HCT116 (cell line): ENCODE data around the gene TMEFF2. TPM values are rescaled to one million over a fixed set of nuclear protein-coding genes. Genes with fewer than 3 reads are reported as not detected.

Experiments
- ATAC-seq: fragments of 200-7000 bp; cut with Tn5 transposase; 2 replicates; pipeline ENCODE4 v1.9.1; 2020; ENCODE audit warnings: mild to moderate bottlenecking, moderate library complexity
- BruUV-seq: library from RNA; stranded (reverse); fragments of 400-500 nt; replicated peaks from 2 replicates; lab custom pipeline; 2021; lab: Mats Ljungman, UMichigan
- CTCF ChIA-PET: fragments of 300-600 bp; sonication (Branson Sonifier 250); formaldehyde crosslinking; loops from one replicate; lab custom pipeline; 2021; ENCODE audit warnings: antibody characterized with exemption; lab: Charles Lee
- POLR2A ChIA-PET: fragments of 300-600, 350-600 bp; sonication (Branson Sonifier 250); formaldehyde crosslinking; loops from one replicate; lab custom pipeline; 2021; ENCODE audit warnings: antibody characterized with exemption; lab: Charles Lee
- RAD21 ChIA-PET, 2 experiments: fragments of 300-600 bp; sonication (Branson Sonifier 250); formaldehyde crosslinking; loops; one replicate each; lab custom pipeline; 2023; ENCODE audit warnings: low total read pairs in 2 of 2; ENCODE audit not compliant: uncharacterized antibody in 2 of 2, unreplicated experiment in 2 of 2, low non-redundant PET in 1 of 2; lab: Charles Lee
- DNase-seq: peaks from one replicate; pipeline ENCODE4 v3.0.0-alpha.2; 2010; ENCODE audit warnings: low read depth, low spot score
- H2AFZ ChIP-seq: fragments of 200-600 bp; shearing (Covaris generic), sonication (generic); 2 replicates; pipeline ENCODE4 v1.6.1; 2017; ENCODE audit warnings: low read depth, mixed run types, mixed read lengths, antibody characterized with exemption, low read length; ENCODE audit not compliant: poor library complexity, severe bottlenecking
- H3K27ac ChIP-seq: 2 replicates; pipeline ENCODE4 v1.5.1; 2012; ENCODE audit warnings: low read depth, low read length
- H3K27me3 ChIP-seq: fragments of 200-600 bp; sonication (generic); 2 replicates; pipeline ENCODE4 v1.6.1; 2016; ENCODE audit warnings: mixed run types, low read length, mixed read lengths; ENCODE audit not compliant: insufficient read depth
- H3K36me3 ChIP-seq, 2 experiments: fragments of 200-500 bp in 1 of 2; fragments of 200-600 bp in 1 of 2; sonication (Bioruptor generic) in 1 of 2; sonication (generic) in 1 of 2; 2 replicates each; pipeline versions ENCODE4 v1.5.1 to v1.6.1; 2014 to 2016; ENCODE audit warnings: low read length in 2 of 2, inconsistent platforms in 1 of 2, mixed read lengths in 1 of 2, mixed run types in 1 of 2; ENCODE audit not compliant: insufficient read depth in 2 of 2, control insufficient read depth in 1 of 2
- H3K4me1 ChIP-seq, 2 experiments: fragments of 200-600 bp in 1 of 2; sonication (generic) in 1 of 2; 2 replicates each; pipeline versions ENCODE4 v1.5.1 to v1.6.1; 2012 to 2017; ENCODE audit warnings: low read length in 2 of 2, inconsistent platforms in 1 of 2, mild to moderate bottlenecking in 1 of 2, mixed read lengths in 1 of 2, mixed run types in 1 of 2, moderate library complexity in 1 of 2; ENCODE audit not compliant: insufficient read depth in 2 of 2, control insufficient read depth in 1 of 2
- H3K4me2 ChIP-seq: fragments of 200-600 bp; sonication (generic); 2 replicates; pipeline ENCODE4 v1.6.1; 2017; ENCODE audit warnings: mixed run types, low read length, mixed read lengths
- H3K4me3 ChIP-seq, 2 experiments: fragments of 200-600 bp in 1 of 2; sonication (generic) in 1 of 2; replicated peaks in 1 of 2; 2 replicates each; pipeline ENCODE4 v1.5.1; 2011 to 2016; ENCODE audit warnings: low read length in 2 of 2, control low read depth in 1 of 2, low read depth in 1 of 2, mild to moderate bottlenecking in 1 of 2, mixed read lengths in 1 of 2, mixed run types in 1 of 2
- H3K79me2 ChIP-seq: fragments of 200-600 bp; sonication (generic); 2 replicates; pipeline ENCODE4 v1.6.1; 2017; ENCODE audit warnings: mild to moderate bottlenecking, mixed run types, low read length, moderate library complexity, mixed read lengths; ENCODE audit not compliant: insufficient read depth
- H3K9ac ChIP-seq: fragments of 200-600 bp; sonication (generic); 2 replicates; pipeline ENCODE4 v1.6.1; 2016; ENCODE audit warnings: low read length, mixed read lengths
- H3K9me2 ChIP-seq: fragments of 200-600 bp; sonication (generic), shearing (Covaris generic); 2 replicates; pipeline ENCODE4 v1.6.1; 2017; ENCODE audit warnings: mixed run types, mild to moderate bottlenecking, moderate library complexity; ENCODE audit not compliant: insufficient read depth
- H3K9me3 ChIP-seq, 2 experiments: fragments of 200-500 bp in 1 of 2; fragments of 200-600 bp in 1 of 2; sonication (Bioruptor generic) in 1 of 2; sonication (generic) in 1 of 2; 2 replicates each; pipeline ENCODE4 v1.6.1; 2014 to 2017; ENCODE audit warnings: low read length in 2 of 2, mixed read lengths in 2 of 2, inconsistent platforms in 1 of 2, low read depth in 1 of 2, mild to moderate bottlenecking in 1 of 2, mixed run types in 1 of 2, moderate library complexity in 1 of 2; ENCODE audit not compliant: control insufficient read depth in 1 of 2, insufficient read depth in 1 of 2
- H4K20me1 ChIP-seq: fragments of 200-600 bp; sonication (generic), shearing (Covaris generic); 2 replicates; pipeline ENCODE4 v1.6.1; 2017; ENCODE audit warnings: mixed run types, mild to moderate bottlenecking, moderate library complexity; ENCODE audit not compliant: insufficient read depth
- ELF1 ChIP-seq: IDR thresholded peaks from 2 replicates; pipeline ENCODE4 v1.6.1; 2012; ENCODE audit warnings: low read depth, borderline replicate concordance
- POLR2AphosphoS5 ChIP-seq: IDR thresholded peaks from 2 replicates; pipeline ENCODE4 v1.6.1; 2011; ENCODE audit warnings: mild to moderate bottlenecking, low read depth, low read length, moderate library complexity
- SRF ChIP-seq: IDR thresholded peaks from 2 replicates; pipeline ENCODE4 v1.6.1; 2012; ENCODE audit warnings: low read depth
- YY1 ChIP-seq: IDR thresholded peaks from 2 replicates; pipeline ENCODE4 v1.6.1; 2011; ENCODE audit warnings: low read length, low read depth, moderate library complexity, mild to moderate bottlenecking; ENCODE audit not compliant: insufficient replicate concordance; ENCODE audit errors: extremely low read depth
- intact Hi-C: fragments of 100-400 bp; cut with micrococcal nuclease; formaldehyde crosslinking; loops from 2 replicates; pipeline ENCODE4 v1.10.0; 2022
- total RNA-seq: library from RNA; stranded (reverse); gene quantifications from one replicate; pipeline ENCODE4 v1.2.1, GENCODE V29; 2021; ENCODE audit not compliant: unreplicated experiment
- TF ChIP-seq, protein P1 (sequence below): IDR thresholded peaks from 2 replicates; pipeline ENCODE4 v1.6.1; 2012; ENCODE audit warnings: low read depth

Gene TMEFF2
- total RNA-seq, 1 experiment from 2014 or later = not detected

DNA sequence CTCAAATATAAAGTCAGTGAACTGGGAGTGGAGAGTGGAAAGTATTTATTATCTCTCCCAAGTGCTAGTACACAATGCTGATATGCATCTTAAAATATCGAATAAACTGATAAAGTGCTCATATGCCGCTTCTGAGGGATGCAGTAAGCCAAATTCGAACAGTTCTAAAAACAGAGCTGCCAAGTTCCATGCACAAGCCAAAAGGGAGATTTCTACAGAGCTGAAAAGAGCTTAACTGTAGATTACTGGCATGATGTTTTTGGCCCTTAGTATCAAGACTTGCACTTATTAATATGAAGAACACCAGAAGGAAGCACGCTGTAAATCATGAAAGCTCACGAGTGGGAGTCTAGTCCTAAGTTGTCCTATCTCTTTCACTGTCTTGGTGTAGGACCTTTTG, 7.9 kb downstream of the TMEFF2 start (continued):
- TF ChIP-seq, protein P1, sequence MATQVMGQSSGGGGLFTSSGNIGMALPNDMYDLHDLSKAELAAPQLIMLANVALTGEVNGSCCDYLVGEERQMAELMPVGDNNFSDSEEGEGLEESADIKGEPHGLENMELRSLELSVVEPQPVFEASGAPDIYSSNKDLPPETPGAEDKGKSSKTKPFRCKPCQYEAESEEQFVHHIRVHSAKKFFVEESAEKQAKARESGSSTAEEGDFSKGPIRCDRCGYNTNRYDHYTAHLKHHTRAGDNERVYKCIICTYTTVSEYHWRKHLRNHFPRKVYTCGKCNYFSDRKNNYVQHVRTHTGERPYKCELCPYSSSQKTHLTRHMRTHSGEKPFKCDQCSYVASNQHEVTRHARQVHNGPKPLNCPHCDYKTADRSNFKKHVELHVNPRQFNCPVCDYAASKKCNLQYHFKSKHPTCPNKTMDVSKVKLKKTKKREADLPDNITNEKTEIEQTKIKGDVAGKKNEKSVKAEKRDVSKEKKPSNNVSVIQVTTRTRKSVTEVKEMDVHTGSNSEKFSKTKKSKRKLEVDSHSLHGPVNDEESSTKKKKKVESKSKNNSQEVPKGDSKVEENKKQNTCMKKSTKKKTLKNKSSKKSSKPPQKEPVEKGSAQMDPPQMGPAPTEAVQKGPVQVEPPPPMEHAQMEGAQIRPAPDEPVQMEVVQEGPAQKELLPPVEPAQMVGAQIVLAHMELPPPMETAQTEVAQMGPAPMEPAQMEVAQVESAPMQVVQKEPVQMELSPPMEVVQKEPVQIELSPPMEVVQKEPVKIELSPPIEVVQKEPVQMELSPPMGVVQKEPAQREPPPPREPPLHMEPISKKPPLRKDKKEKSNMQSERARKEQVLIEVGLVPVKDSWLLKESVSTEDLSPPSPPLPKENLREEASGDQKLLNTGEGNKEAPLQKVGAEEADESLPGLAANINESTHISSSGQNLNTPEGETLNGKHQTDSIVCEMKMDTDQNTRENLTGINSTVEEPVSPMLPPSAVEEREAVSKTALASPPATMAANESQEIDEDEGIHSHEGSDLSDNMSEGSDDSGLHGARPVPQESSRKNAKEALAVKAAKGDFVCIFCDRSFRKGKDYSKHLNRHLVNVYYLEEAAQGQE = no peak
- TF ChIP-seq ELF1 = no peak
- TF ChIP-seq SRF = no peak

DNA sequence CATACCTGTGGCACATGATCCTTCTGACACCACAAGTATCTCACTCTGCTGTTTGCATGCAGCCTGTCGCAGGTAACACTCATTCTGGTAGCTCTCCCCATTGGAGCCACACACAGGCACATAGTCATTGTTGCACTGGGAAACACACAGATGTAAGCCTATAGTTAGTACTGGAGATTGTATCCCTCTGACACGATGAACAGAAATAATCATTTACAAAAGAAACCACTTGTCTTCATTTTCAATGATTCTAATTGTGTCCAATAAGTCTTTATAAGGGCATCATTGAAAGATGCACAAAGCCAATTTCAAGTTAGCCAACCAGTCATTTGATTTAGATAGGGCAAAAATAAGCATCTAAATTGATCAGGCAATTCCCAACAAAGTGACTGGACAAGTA, 10.4 kb downstream of the TMEFF2 start:
- no peaks in the 10 kb centered on the region; the same call in 1 of the 2 replicates for H3K9me2 ChIP-seq
- ATAC-seq (no peak), DNase-seq (no peak)
- H3K4me2 ChIP-seq = no peak overlapping the region
- TF ChIP-seq YY1 (no peak), POLR2AphosphoS5 (no peak)
- H3K79me2 ChIP-seq = no peaks in the 10 kb centered on the region
- intact Hi-C loops = no loop called here
- H3K27me3 ChIP-seq = no peaks in the 10 kb centered on the region
- RAD21 ChIA-PET = no interaction called here
- H3K27ac ChIP-seq = no peak overlapping the region
- H3K9me3 ChIP-seq = no peaks in the 10 kb centered on the region
- CTCF ChIA-PET = no interaction called here
- POLR2A ChIA-PET = no interaction called here
- no peaks in the 10 kb centered on the region for H3K4me1 ChIP-seq
- no peaks in the 10 kb centered on the region for H3K36me3 ChIP-seq
- no peaks in the 10 kb centered on the region for H4K20me1 ChIP-seq
- no TSS peak for BruUV-seq
- no peak overlapping the region for H2AFZ ChIP-seq
- H3K9ac ChIP-seq = no peak overlapping the region
- H3K4me3 ChIP-seq = no peak overlapping the region
